ENCODE results near the gene C11orf68.
"Not testable (repeated sequence)": the region's sequence is repeated elsewhere in the genome, so short reads cannot be mapped to it uniquely, and the experiment has no call there.

The C11orf68 gene

DNA sequence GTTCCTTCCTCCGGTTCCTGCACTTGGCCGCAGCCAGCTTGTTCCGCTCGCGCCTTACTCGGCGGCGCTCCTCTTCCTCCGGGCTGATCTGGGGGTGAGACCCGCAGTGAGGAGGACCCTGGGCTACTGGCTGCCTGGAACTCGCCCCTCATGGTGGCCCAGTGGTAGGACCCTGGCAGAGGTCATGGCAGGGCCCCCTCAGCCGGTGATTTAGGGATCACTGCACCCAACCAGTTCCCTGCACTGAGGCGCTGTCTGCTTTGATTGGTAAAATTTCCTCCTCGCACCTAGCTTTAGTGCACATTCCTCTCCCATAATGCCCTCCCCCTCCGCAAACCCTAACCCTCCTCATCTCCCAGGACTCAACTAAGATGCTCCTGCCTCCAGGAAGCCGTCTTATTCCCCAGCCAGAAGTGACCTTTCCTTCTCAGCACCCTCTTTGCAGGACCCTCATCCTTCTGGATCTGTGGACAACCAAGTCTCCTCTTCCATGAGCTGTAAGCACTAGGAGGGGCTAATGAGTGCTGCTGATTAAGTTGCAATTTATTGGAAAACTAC is 24.7 kb downstream of the C11orf68 start:
- H3K4me3 ChIP-seq (ENCODE audit: low read length), result no peak overlapping the region

DNA sequence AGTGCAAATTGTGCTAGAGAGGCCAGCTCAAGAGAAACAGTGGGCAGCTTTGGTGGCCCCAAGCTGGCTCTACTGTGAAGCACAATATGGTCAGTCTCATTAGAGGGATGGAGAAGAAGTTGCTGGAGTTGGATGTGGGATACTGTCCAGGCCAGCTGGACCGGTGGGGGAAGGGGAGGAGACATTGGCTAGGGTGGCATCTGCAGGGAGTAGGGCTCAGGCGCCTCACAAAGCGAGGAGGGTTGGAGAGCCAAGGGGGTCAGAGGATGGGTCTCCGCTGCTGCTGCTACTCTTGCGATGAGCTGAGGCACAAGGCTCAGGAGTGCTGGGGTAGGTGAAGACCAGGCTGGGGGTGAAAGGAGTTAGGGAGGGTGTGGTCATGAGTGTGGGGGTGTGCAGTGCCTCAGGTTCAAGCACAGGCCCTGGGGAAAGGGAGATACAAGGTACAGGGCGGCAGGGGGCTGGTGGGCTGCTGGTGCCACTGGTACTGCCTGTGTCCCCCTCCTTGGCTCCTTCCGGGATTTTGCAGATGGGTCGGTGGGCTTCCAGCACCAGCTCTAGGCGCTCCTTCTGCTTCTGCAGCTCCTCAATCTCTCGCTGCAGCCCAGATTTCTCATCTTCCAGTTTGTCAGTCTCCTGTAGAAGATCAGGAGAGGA is 26.1 kb downstream of the C11orf68 start:
- DNase-seq (ENCODE audit: low read depth), result no peak
- H3K4me3 ChIP-seq (ENCODE audit: low read length), result no peak overlapping the region
- TF ChIP-seq, protein P1, sequence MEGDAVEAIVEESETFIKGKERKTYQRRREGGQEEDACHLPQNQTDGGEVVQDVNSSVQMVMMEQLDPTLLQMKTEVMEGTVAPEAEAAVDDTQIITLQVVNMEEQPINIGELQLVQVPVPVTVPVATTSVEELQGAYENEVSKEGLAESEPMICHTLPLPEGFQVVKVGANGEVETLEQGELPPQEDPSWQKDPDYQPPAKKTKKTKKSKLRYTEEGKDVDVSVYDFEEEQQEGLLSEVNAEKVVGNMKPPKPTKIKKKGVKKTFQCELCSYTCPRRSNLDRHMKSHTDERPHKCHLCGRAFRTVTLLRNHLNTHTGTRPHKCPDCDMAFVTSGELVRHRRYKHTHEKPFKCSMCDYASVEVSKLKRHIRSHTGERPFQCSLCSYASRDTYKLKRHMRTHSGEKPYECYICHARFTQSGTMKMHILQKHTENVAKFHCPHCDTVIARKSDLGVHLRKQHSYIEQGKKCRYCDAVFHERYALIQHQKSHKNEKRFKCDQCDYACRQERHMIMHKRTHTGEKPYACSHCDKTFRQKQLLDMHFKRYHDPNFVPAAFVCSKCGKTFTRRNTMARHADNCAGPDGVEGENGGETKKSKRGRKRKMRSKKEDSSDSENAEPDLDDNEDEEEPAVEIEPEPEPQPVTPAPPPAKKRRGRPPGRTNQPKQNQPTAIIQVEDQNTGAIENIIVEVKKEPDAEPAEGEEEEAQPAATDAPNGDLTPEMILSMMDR (conservative IDR thresholded peaks at IDR 0.05; ENCODE audit: low read depth, low read length), result no peak

More for the DNA sequence above, 24.7 kb downstream of the C11orf68 start:
- DNase-seq (ENCODE audit: low read depth), result no peak
- TF ChIP-seq, protein P1 (conservative IDR thresholded peaks at IDR 0.05; ENCODE audit: low read depth, low read length), result no peak

DNA sequence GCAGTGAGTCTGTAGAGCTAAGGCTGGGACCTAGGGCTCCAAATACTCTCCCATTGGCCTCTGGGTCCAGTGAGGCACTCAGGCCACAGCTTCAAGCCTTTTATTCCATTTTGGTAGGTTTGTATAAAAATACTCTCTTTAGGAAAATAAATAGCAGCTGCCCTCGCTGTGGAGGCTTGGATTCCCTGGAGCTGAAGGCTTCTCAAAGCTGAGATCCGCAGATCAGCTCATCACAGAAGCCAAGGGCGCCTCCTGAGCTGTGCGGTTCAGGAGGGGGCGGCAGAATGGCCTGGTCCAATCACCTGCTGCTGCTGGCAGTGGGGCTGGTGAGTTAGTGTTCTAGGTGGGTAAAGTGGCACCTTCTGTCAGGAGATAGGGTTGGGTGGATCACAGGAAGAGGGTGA is 26.7 kb downstream of the C11orf68 start:
- H3K4me3 ChIP-seq (ENCODE audit: low read length), result peak overlapping the region; percentile 67
- DNase-seq (ENCODE audit: low read depth), result not testable (repeated sequence)

DNA sequence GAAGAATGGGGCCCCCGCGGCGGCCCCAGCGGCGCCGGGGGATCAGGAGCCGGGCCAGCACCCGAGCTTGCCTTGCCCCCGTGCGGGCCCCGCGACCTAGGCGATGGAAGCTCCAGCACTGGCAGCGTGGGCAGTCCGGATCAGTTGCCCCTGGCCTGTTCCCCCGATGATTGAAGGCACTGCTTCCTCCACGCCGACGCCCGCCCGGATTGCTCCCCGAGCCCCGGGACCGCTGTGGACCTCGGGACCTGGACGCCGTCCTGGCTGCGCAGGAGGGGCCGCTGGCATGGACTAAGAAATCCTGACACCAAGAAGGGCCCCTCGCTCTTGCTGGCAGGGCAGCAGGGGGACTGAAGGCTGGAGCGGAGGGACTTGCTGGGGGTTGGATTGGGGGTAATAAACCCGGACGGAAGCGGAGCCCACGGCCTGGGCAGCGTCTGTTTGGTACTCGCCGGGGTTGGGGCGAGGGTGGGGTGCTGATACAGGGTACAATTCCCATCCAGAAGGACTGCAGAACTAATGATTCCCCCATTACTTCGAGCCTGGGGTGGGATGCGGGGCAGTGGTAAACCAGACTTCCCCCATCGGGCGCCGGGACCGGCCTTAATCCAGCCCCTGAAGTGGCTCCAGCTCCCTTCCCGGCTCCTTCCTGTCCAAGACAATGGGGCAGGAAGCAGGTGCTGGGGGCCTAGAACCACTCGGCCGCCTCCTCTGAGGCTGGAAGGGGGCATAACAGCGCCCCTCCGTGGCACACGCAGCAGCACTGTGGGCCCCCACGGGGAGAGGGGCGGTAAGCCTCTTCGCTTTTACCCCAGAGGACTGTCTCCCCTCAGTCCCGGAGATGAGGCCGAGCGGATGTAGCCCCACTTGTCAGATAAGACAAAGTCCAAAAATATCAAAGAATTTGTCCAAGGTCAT is 27.4 kb downstream of the C11orf68 start:
- peak overlapping the region; percentile 67 for H3K4me3 ChIP-seq (ENCODE audit: low read length)
- TF ChIP-seq, protein P1 (conservative IDR thresholded peaks at IDR 0.05; ENCODE audit: low read depth, low read length), result peak; percentile 34
- no peak for DNase-seq (ENCODE audit: low read depth)

DNA sequence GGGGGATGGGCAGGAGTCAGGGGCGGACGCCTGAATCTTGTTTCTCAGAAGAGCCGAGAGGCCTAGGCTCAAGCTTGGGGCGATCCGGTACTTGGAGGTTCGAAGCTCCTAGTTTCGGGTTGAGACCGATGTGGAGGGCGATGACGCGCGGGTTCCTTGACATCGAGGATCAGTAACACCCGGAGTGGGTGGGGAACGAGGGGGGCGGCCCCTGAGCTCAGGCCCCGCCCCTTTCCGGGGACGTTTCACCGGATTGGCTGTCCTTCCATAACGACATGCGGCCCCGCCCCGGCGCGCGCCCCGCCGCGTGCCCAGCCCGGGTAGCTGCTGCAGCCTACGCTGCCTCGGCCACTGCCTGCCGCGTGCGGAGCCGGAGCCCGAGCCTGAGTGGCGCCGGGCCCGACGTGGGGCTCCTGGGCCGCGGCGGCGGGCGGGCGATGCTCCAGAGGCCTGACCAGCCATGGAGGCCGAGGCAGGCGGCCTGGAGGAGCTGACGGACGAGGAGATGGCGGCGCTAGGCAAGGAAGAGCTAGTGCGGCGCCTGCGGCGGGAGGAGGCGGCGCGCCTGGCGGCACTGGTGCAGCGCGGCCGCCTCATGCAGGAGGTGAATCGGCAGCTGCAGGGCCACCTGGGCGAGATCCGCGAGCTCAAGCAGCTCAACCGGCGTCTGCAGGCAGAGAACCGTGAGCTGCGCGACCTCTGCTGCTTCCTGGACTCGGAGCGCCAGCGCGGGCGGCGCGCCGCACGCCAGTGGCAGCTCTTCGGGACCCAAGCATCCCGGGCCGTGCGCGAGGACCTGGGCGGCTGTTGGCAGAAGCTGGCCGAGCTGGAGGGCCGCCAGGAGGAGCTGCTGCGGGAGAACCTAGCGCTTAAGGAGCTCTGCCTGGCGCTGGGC is 28.3 kb downstream of the C11orf68 start, which contains the start of gene CCDC85B:
Gene CCDC85B, plus strand, starts transcription at position 350 of the 895 bp plus-strand sequence. Its CDS starts 111 bp downstream, at position 461.
- TF ChIP-seq, protein P1 (conservative IDR thresholded peaks at IDR 0.05; ENCODE audit: low read depth, low read length), result peak; percentile 17
- DNase-seq (ENCODE audit: low read depth), result peak; percentile 68
- peak within 1 kb of the TSS; percentile 68 for H3K4me3 ChIP-seq (ENCODE audit: low read length)

DNA sequence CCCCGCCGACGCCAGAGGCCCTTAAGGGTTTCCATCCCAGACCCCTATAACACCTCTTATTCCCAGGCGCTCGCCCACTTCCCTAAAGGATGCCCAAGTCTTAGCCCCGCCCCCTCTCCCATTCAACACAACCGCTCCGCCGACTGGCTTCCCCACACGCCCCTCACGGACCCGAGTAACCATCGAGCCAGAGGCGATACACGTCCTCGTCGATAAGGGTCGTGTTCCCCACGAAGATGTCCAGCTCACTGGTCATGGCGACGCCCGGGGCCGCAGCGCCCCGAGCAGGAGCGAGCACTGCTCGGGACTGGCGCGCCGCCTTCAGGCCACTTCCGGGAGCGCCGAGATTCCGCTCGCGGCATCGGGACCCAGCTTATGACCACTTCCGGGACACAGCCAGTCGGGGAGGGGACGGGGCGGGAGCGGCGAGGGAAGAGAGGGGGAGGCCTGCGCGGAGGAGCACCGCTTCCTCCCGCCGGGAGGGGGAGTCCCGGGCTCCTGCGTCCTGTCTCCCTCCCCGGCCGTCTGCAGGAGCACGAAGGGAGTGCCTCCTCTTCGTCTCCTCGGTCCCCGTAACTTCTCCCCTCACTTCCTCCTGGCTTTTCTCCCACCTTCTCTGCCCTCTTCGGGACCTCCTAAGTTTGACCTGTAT is 30.6 kb downstream of the C11orf68 start, which contains the start of gene FIBP:
Gene FIBP, minus strand, starts transcription at position 309 of the 652 bp plus-strand sequence. Its CDS starts 53 bp downstream, at position 256.
- peak; percentile 88 for DNase-seq (ENCODE audit: low read depth)
- TF ChIP-seq, protein P1 (conservative IDR thresholded peaks at IDR 0.05; ENCODE audit: low read depth, low read length), result peak; percentile 73
- H3K4me3 ChIP-seq (ENCODE audit: low read length), result peak within 1 kb of the TSS; percentile 85
